Ovary (tissue), 9 donors: ENCODE results near the gene ZNF766. TPM values are rescaled to one million over a fixed set of nuclear protein-coding genes. Genes with fewer than 3 reads are reported as not detected.
A peak's percentile ranks its signal among the peaks of the same experiment; 100 is the strongest.
"Not testable (repeated sequence)": the region's sequence is repeated elsewhere in the genome, so short reads cannot be mapped to it uniquely, and the experiment has no call there.

ENCODE experiments used
- DNase-seq, 5 donors: peaks; one replicate each; pipeline ENCODE4 v3.0.0-alpha.2; 2019 to 2020
- H3K27ac ChIP-seq, 2 donors: fragments of 200-600 bp; one replicate each; pipeline versions ENCODE4 v1.5.1 to v1.8.0; 2019 to 2022
- H3K27me3 ChIP-seq: fragments of 200-600 bp; one replicate; pipeline ENCODE4 v1.8.0; 2022
- H3K36me3 ChIP-seq: fragments of 200-600 bp; sonication (generic); one replicate; pipeline ENCODE4 v1.5.1; 2019
- H3K4me1 ChIP-seq: one replicate; pipeline ENCODE4 v1.8.1; 2013; ENCODE audit warnings: mild to moderate bottlenecking, moderate library complexity; ENCODE audit not compliant: insufficient read depth
- H3K4me3 ChIP-seq: fragments of 200-600 bp; sonication (generic); one replicate; pipeline ENCODE4 v1.5.1; 2017
- H3K9me3 ChIP-seq, 2 donors: fragments of 200-600 bp in 1 of 2; sonication (generic) in 1 of 2; one replicate each; pipeline versions ENCODE4 v1.5.1 to v1.8.1; 2013 to 2019; ENCODE audit warnings: mild to moderate bottlenecking in 1 of 2, moderate library complexity in 1 of 2
- CTCF ChIP-seq, 3 donors: fragments of 450-650 bp in 2 of 3; fragments of 200-600 bp in 1 of 3; IDR thresholded peaks; one replicate each; pipeline versions ENCODE4 v1.5.1 to v1.8.0; 2016 to 2022; ENCODE audit warnings: antibody characterized with exemption in 3 of 3, mild to moderate bottlenecking in 1 of 3
- EP300 ChIP-seq: sonication (generic); formaldehyde crosslinking; IDR thresholded peaks from one replicate; pipeline ENCODE4 v1.6.1; 2017; ENCODE audit warnings: antibody characterized with exemption
- POLR2A ChIP-seq: fragments of 450-650 bp; IDR thresholded peaks from one replicate; pipeline ENCODE4 v1.6.1; 2017; ENCODE audit warnings: antibody characterized with exemption, mild to moderate bottlenecking, moderate library complexity
- WGBS, 3 donors: extraction: QIAGEN DNeasy Blood & Tissue Kit in 1 of 3; methylation state at CpG; one replicate each; pipeline versions ENCODE4 v1.1.5 to v1.1.7; 2013 to 2017; 5-methylcytosine and 5-hydroxymethylcytosine counted together
- intact Hi-C, 4 donors: fragments of 100-400 bp; cut with DNase I; formaldehyde crosslinking; loops; one replicate each; pipeline versions ENCODE4 v1.11.0 to v1.15.1; 2022 to 2023
- microRNA counts: library from miRNA; unstranded; fragments of <30 nt; microRNA quantifications from one replicate; lab custom pipeline; 2016
- microRNA-seq, 3 donors: library from miRNA; unstranded; fragments of <30 nt; microRNA quantifications; one replicate each; pipeline versions ENCODE4 to v1.2.0, GENCODE V29; 2019 to 2020
- polyA plus RNA-seq, 2 donors: library from polyadenylated mRNA; stranded (reverse); fragments of 200-250 nt in 1 of 2; fragments of 350-450 nt in 1 of 2; fragmentation: Illumina TruSeq in 1 of 2; extraction: RNeasy Lipid Tissue Mini Kit (QIAGEN cat#74804) in 1 of 2; gene quantifications; one replicate each; pipeline ENCODE4 v1.2.3, GENCODE V29; 2013 to 2014
- small RNA-seq: library from RNA; depleted of rRNA; stranded (forward); fragments of <200 nt; gene quantifications from one replicate; pipeline ENCODE3, GENCODE V24; 2016
- total RNA-seq, 7 donors: library from RNA; depleted of rRNA in 2 of 7; stranded (reverse); fragments of >200 nt in 2 of 7; fragmentation: NEBNext Ultra II Directional in 3 of 7; extraction: Animal tissue kit (Norgen Biotek cat#: 25700) in 3 of 7; gene quantifications; one replicate each; pipeline versions ENCODE4 v1.1.0 to v1.2.4, GENCODE V29; 2016 to 2023
- donor health status: DM: no; HTN: no; CAD: no; lungs with moderate emphysema.
- donor health status: DM: no; HTN: no; CAD: no.
- donor health status: Bipolar disorder and iron deficiency.
- donor health status: DM: yes; HTN: yes; CAD: no.
- donor health status: DM: no; HTN: no; CAD: no.
- donor health status: DM: yes; HTN: yes; CAD: no.

ZNF766 gene
- total and polyA plus RNA-seq, 9 donors = 5.2 to 26.4 (median 19.8) TPM

GRCh38 chr19:52336791-52337381 is 67.5 kb downstream of the ZNF766 start:
- Histone ChIP-seq H3K27ac (peak overlapping the region; percentile 36 to 77), H3K36me3 (no peaks in the 10 kb centered on the region), H3K9me3 (peaks cover 0 to 4% of the 10 kb centered on the region in 2 donors), H3K27me3 (no peaks in the 10 kb centered on the region), H3K4me3 (peak overlapping the region; percentile 63), H3K4me1 (peaks cover 2% of the 10 kb centered on the region)
- 1% methylated on average over 9 of the region's 9 CpGs for WGBS, 3 donors
- intact Hi-C loops = no loop called here
- no peak for TF ChIP-seq POLR2A
- no peak for TF ChIP-seq EP300
- no peak for TF ChIP-seq CTCF (IDR thresholded peaks at IDR 0.05)
- DNase-seq = no peak

DNA sequence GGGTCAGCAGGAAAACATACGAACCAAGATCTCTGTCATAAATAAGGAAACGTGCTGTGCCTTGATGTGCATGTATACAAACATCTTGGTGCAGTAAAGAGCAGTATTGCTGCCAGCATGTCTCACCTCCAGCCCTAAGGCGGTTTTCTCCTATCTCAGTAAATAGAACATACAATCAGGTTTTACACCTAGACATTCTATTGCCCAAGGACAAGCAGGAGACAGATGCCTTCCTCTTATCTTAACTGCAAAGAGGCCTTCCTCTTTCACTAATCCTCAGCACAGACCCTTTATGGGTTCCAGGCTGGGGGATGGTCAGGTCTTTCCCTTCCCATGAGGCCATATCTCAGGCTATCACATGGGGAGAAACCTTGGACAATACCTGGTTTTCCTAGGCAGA is 69.6 kb downstream of the ZNF766 start:
- H3K4me3 ChIP-seq, H3K36me3 ChIP-seq, intact Hi-C loops, H3K4me1 ChIP-seq, H3K9me3 ChIP-seq, H3K27ac ChIP-seq, DNase-seq, H3K27me3 ChIP-seq: not testable (repeated sequence)
- 57 to 75% (median 70%) methylated on average over 3 of the region's 3 CpGs for WGBS, 3 donors

- DNase-seq = peak; percentile 28 to 56 (median 44)
- H3K4me1 ChIP-seq = no peaks in the 10 kb centered on the region
- no peaks in the 10 kb centered on the region for H3K9me3 ChIP-seq
- 19 to 23% (median 22%) methylated on average over 8 of the region's 8 CpGs for WGBS, 3 donors
- no peaks in the 10 kb centered on the region for H3K36me3 ChIP-seq
- no peak overlapping the region for H3K27ac ChIP-seq
- intact Hi-C loops = no loop called here
- no peaks in the 10 kb centered on the region for H3K27me3 ChIP-seq
- TF ChIP-seq EP300 (no peak), CTCF (IDR thresholded peaks at IDR 0.05) (peak in 1 of 3 donors; percentile 15), POLR2A (no peak)
- H3K4me3 ChIP-seq = no peak overlapping the region
Measured at GRCh38 chr19:52343548-52343947, 74.2 kb downstream of the ZNF766 start.

DNA sequence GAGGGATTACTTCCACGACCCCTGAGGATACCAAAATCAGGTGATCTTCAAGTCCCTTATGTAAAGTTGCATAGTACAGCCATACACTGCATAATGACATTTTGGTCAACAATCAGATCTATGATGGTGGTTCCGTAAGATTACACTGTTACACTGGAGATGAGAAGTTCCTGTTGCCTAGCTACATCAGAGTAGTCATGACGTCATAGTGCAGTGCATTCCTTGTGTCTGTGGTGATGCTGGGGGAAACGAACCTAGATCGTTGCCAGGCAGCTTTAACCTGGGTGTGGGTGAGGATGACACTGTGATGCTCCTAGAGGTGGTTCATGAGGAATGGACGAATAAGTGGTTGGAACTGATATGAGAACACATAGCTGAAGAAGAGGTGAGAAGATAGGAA is 75.8 kb downstream of the ZNF766 start:
- Histone ChIP-seq H3K27ac (no peak overlapping the region), H3K4me1 (no peaks in the 10 kb centered on the region), H3K4me3 (no peak overlapping the region), H3K36me3 (no peaks in the 10 kb centered on the region), H3K9me3 (no peaks in the 10 kb centered on the region), H3K27me3 (no peaks in the 10 kb centered on the region)
- DNase-seq = no peak
- TF ChIP-seq POLR2A (no peak), EP300 (no peak), CTCF (IDR thresholded peaks at IDR 0.05) (no peak)
- intact Hi-C loops = no loop called here
- WGBS, 3 donors = 86 to 88% (median 87%) methylated on average over 6 of the region's 6 CpGs

MicroRNAs within 50 kb of the gene (microRNA counts, 767-probe panel; counts per million panel counts)
- microRNA hsa-miR-643 (lab: Ali Mortazavi, UCI) = 530 counts per million, percentile 78 among the panel's probes with 10 or more counts

Small RNA genes lying within 50 kb of the gene (microRNA-seq; reads per million reads assigned to microRNA genes)
- 2.5 to 4.2 (median 3.9) reads per million in 3 donors for gene MIR643
- gene MIR6801 = 0 reads per million in 3 donors

Small RNA genes lying within 50 kb of the gene (small RNA-seq; reads per million reads assigned to genes)
- not detected for gene MIR643
- not detected for gene MIR6801
- not detected for gene RF00019

Other genes starting within 250 kb of the ZNF766 start
- gene ZNF614, start 241.2 kb upstream of the ZNF766 start, total RNA-seq = 10 to 100 TPM in 5 of 7 donors, 1 to 10 TPM in 2; 7.0 to 12.7 (median 10.6) TPM
- 1 to 10 TPM; 6.3 to 7.7 TPM for gene ZNF614, start 241.2 kb upstream of the ZNF766 start, polyA plus RNA-seq
- gene ZNF432, start 220.7 kb upstream of the ZNF766 start, total RNA-seq = 10 to 100 TPM; 12.3 to 18.4 (median 16.2) TPM
- gene ZNF432, start 220.7 kb upstream of the ZNF766 start, polyA plus RNA-seq = 10 to 100 TPM in 1 of 2 donors, 1 to 10 TPM in 1; 9.3 to 10.4 TPM
- gene ZNF841, start 173.8 kb upstream of the ZNF766 start, total RNA-seq = 10 to 100 TPM; 13.2 to 33.9 (median 24.2) TPM
- 10 to 100 TPM; 13.8 to 19.1 TPM for gene ZNF841, start 173.8 kb upstream of the ZNF766 start, polyA plus RNA-seq
- 10 to 100 TPM in 5 of 7 donors, 1 to 10 TPM in 2; 4.5 to 22.3 (median 14.1) TPM for gene ZNF616, start 129.6 kb upstream of the ZNF766 start, total RNA-seq
- gene ZNF616, start 129.6 kb upstream of the ZNF766 start, polyA plus RNA-seq = 10 to 100 TPM in 1 of 2 donors, 1 to 10 TPM in 1; 5.1 to 10.3 TPM
- gene ZNF836, start 98.0 kb upstream of the ZNF766 start, total RNA-seq = 10 to 100 TPM; 19.0 to 38.1 (median 26.3) TPM
- 10 to 100 TPM in 1 of 2 donors, 1 to 10 TPM in 1; 7.4 to 19.4 TPM for gene ZNF836, start 98.0 kb upstream of the ZNF766 start, polyA plus RNA-seq
- gene PPP2R1A, start 79.5 kb upstream of the ZNF766 start, total RNA-seq = 100 to 1,000 TPM; 133 to 408 (median 303) TPM
- 100 to 1,000 TPM; 127 to 238 TPM for gene PPP2R1A, start 79.5 kb upstream of the ZNF766 start, polyA plus RNA-seq
- gene ZNF480, start 27.6 kb downstream of the ZNF766 start, total RNA-seq = 10 to 100 TPM in 5 of 7 donors, 1 to 10 TPM in 2; 5.1 to 16.8 (median 14.4) TPM
- gene ZNF480, start 27.6 kb downstream of the ZNF766 start, polyA plus RNA-seq = 1 to 10 TPM; 4.5 to 8.3 TPM
- 1 to 10 TPM; 3.3 to 9.1 (median 6.5) TPM for gene ZNF610, start 66.7 kb downstream of the ZNF766 start, total RNA-seq
- 10 to 100 TPM in 1 of 2 donors, 1 to 10 TPM in 1; 5.3 to 11.7 TPM for gene ZNF610, start 66.7 kb downstream of the ZNF766 start, polyA plus RNA-seq
- 10 to 100 TPM; 18.0 to 32.6 (median 30.3) TPM for gene ZNF880, start 100.3 kb downstream of the ZNF766 start, total RNA-seq
- 10 to 100 TPM; 15.6 to 16.2 TPM for gene ZNF880, start 100.3 kb downstream of the ZNF766 start, polyA plus RNA-seq
- 10 to 100 TPM; 18.7 to 36.6 (median 28.5) TPM for gene ZNF528, start 128.3 kb downstream of the ZNF766 start, total RNA-seq
- 10 to 100 TPM; 12.5 to 29.0 TPM for gene ZNF528, start 128.3 kb downstream of the ZNF766 start, polyA plus RNA-seq
- gene ZNF534, start 159.6 kb downstream of the ZNF766 start, total RNA-seq = under 1 TPM; 0.23 to 0.91 (median 0.36) TPM
- under 1 TPM; 0.16 to 0.17 TPM for gene ZNF534, start 159.6 kb downstream of the ZNF766 start, polyA plus RNA-seq
- gene ZNF578, start 184.0 kb downstream of the ZNF766 start, total RNA-seq = 1 to 10 TPM; 1.6 to 8.0 (median 4.1) TPM
- gene ZNF578, start 184.0 kb downstream of the ZNF766 start, polyA plus RNA-seq = 1 to 10 TPM; 1.8 to 3.8 TPM